GM21717 (cell line): ENCODE results near the gene ITGAX.
"Not testable (repeated sequence)": the region's sequence is repeated elsewhere in the genome, so short reads cannot be mapped to it uniquely, and the experiment has no call there.

Source experiments
- ATAC-seq: cut with Tn5 transposase; IDR thresholded peaks from one replicate; pipeline ENCODE4 v1.9.1; 2021; ENCODE audit warnings: mild to moderate bottlenecking, moderate library complexity; ENCODE audit not compliant: unreplicated experiment

ITGAX gene

GRCh38 chr16:31404353-31405064 is 49.5 kb downstream of the ITGAX start:
- ATAC-seq = no peak

GRCh38 chr16:31407406-31407805 is 52.4 kb downstream of the ITGAX start:
- no peak for ATAC-seq

GRCh38 chr16:31409433-31409832 is 54.5 kb downstream of the ITGAX start:
- ATAC-seq = no peak

DNA sequence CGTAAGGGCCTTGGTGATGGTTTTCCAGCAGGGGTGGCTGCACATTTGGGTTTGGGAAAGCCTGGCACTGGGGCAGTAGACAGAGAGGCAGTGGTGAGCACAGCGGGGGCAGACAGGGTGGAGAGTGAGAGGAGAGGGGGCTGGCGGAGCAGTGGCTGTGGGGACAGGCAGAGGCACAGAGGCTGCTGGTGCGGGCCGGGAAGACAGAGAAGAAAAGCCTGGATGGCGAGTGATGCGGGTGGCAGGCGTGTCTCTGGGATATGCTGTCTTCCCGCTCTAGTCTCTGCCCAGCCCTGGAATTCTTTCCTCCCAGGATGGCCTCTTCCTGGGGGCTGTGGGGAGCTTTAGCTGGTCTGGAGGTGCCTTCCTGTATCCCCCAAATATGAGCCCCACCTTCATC is 55.1 kb downstream of the ITGAX start:
- ATAC-seq = no peak

- ATAC-seq = no peak
Measured at GRCh38 chr16:31411024-31411844, 56.3 kb downstream of the ITGAX start.

GRCh38 chr16:31412750-31413149 is 57.8 kb downstream of the ITGAX start:
- ATAC-seq = no peak

DNA sequence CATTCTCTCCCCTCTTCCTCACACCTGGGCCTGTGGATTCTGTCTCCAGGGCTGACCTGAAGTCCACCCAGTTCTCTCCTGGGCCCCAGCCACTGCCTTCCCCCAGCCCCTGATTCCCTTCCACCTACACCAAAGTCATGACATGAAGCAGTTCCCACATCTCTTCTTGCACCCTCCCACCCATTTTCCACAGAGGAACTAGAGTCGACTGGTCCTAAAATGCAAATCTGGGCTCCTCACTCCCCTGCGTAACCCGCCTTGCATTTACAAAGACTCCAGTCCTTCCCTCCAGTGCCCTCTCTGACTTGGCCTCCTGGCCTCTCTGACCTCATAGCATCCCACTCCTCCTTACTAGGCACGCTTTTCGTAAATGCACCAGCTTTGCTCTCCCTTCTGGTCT is 58.4 kb downstream of the ITGAX start:
- no peak for ATAC-seq

DNA sequence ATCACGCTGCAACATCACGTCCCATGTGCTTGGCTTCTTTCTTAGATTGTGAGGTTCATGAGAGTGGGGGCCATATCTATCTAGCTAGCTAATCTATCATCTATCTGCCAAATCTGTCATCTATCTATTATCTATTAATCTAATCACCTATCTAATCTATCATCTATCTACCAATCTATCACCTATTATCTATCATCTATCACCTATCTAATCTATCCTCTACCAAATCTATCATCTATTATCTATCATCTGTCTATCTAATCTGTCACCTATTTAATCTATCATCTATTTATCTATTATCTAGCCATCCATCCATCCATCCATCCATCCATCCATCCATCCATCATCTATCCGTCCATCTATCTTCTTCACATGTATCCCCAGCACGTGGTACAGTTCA is 59.0 kb downstream of the ITGAX start:
- no peak for ATAC-seq

GRCh38 chr16:31414706-31415105 is 59.7 kb downstream of the ITGAX start:
- ATAC-seq = no peak

GRCh38 chr16:31416371-31416770 is 61.4 kb downstream of the ITGAX start:
- no peak for ATAC-seq

DNA sequence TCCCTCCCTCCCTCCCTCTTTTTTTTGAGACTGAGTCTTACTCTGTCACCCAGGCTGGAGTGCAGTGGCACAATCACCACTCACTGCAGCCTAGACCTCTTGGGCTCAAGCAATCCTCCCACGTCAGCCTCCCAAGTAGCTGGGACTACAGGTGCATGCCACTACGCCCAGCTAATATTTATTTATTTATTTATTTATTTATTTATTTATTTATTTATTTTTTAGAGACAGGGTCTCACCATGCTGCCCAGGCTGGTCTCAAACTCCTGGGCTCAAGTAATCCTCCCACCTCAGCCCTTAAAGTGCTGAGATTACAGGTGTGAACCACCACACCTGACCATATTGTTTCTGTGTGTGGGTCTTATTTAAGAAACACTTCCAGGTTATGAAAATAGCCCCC is 62.1 kb downstream of the ITGAX start:
- not testable (repeated sequence) for ATAC-seq

- no peak for ATAC-seq
Measured at GRCh38 chr16:31417916-31418315, 62.9 kb downstream of the ITGAX start.

GRCh38 chr16:31420037-31420436 is 65.1 kb downstream of the ITGAX start:
- no peak for ATAC-seq

DNA sequence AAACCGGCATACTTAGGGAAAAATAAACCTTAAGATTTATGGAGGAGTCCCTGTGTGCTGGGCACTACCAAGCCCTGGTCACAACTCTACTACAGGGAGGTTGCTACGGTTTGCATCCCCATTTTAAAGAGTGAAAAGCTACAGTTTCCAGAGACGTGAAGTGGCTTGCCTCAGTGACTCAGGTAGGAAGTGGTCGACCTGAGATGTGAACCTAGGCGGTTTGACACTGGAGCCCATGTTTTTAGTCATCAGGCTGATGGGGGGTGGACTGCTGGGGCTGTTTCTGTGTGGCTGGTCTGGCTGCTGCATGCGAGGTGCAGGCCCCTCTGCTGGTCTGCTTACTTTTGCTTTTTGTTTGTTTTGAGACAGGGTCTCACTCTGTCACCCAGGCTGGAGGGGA is 66.6 kb downstream of the ITGAX start:
- ATAC-seq = no peak

- ATAC-seq = no peak
Measured at GRCh38 chr16:31423241-31423640, 68.3 kb downstream of the ITGAX start.

- no peak for ATAC-seq
Measured at GRCh38 chr16:31423801-31424200, 68.8 kb downstream of the ITGAX start.

DNA sequence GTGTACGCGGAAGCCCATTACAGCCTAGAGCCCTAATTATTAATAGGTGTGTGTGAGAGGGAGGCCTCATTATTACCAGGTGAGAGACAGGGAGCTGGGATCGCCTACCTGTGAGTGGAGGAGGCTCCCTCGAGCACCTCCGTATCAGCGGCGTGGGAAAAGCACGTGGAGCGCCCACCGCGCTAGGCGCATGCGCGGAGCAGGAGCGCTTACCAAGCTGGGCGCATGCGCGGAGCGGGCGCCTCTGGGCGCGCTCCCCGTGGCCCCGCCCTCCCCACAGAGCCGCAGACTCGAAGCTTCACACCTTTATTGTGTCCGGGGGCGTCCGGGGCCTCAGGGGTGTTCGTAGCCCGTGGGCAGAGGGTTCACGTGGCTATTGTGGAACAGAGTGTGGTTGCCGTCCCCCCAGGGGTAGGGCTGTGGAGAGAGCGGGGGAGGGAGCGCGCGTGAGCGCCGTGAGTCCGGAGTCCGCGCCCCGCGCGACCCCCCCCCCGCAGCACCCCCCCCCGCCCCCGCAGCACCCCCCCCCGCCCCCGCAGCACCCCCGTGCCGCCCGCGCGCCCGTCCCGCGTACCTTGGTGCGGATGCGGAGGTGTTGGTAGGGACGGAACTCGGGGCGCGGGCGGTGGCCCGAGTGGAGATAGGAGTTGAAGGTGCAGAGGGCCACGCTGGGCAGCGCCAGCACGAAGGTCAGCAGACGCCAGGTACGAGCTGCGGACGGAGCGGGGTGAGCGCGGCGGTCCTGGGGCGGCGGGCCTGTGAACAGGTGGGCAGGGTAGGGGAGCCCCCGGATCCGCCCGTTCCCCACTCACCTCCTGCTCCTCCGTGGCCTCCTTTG is 72.7 kb downstream of the ITGAX start:
- no peak for ATAC-seq

DNA sequence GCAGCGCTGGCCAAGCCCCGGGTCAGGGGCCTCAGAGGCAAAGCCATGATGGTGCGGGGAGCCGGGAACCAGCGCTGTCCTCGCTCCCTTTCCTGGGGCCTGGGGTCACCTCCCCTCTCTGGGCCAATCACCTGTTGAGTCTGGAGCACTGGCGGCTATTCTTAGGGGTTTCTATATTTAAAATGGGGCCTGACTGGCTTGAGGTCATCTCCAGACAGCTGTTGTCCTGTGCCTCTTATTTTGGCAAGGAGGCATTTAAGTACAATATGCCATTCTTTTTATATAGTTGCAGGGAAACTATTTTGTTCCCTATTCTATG is 73.3 kb downstream of the ITGAX start, which contains the start of gene COX6A2:
Gene COX6A2, minus strand, starts transcription at position 82 of the 319 bp plus-strand sequence. Its CDS starts 35 bp downstream, at position 47.
- no peak for ATAC-seq

- ATAC-seq = no peak
Measured at GRCh38 chr16:31428638-31429247, 73.8 kb downstream of the ITGAX start.

GRCh38 chr16:31429314-31429713 is 74.3 kb downstream of the ITGAX start:
- no peak for ATAC-seq

DNA sequence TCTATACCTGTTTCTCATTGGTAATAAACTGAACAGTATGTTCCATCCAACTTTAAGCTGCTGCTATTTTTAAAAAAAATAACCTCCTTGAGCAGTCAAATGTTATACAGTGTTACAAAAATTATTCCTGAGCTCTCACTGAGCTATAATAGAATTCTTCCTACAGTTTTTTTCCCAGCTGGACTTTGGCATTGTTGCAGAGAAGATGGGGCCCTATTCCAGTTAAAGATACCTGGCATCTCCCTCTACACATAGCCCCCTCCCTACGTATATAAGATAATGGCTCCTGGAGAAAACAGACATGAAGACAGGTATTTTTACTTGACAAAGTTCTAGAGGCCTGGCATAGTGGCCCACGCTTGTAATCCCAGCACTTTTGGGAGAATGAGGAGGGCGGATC is 74.8 kb downstream of the ITGAX start:
- no peak for ATAC-seq
